Liver (tissue), 3 donors: ENCODE data around the gene LAMP2.
A peak's percentile ranks its signal among the peaks of the same experiment; 100 is the strongest.

Experiments
- JUND ChIP-seq, 2 donors: IDR thresholded peaks; 2 replicates each; pipeline ENCODE4 v1.6.1; 2016; ENCODE audit warnings: antibody characterized with exemption in 2 of 2
- RAD21 ChIP-seq, 2 donors: IDR thresholded peaks; 2 replicates each; pipeline ENCODE4 v1.6.1; 2016; ENCODE audit warnings: antibody characterized with exemption in 2 of 2, mild to moderate bottlenecking in 2 of 2
- TAF1 ChIP-seq: conservative IDR thresholded peaks from 2 replicates; pipeline ENCODE4 v1.6.1; 2016; ENCODE audit warnings: antibody characterized with exemption, mild to moderate bottlenecking
- TF ChIP-seq, protein P1 (sequence below): fragments of 150-350 bp; IDR thresholded peaks from 2 replicates; pipeline ENCODE4 v1.5.1; 2017; ENCODE audit warnings: improper control_type of control experiment, low read depth, low read length; ENCODE audit not compliant: missing input control
- TF ChIP-seq, protein P2 (sequence below): IDR thresholded peaks from 2 replicates; pipeline ENCODE4 v1.6.1; 2016; ENCODE audit warnings: antibody characterized with exemption
- TF ChIP-seq, protein P3 (sequence below): IDR thresholded peaks from 2 replicates; pipeline ENCODE4 v1.6.1; 2016; ENCODE audit warnings: antibody characterized with exemption
- TF ChIP-seq, protein P4 (sequence below): IDR thresholded peaks from 2 replicates; pipeline ENCODE4 v1.6.1; 2016; ENCODE audit warnings: antibody characterized with exemption, mild to moderate bottlenecking
- donor health status: healthy.
- donor health status: healthy.

DNA sequence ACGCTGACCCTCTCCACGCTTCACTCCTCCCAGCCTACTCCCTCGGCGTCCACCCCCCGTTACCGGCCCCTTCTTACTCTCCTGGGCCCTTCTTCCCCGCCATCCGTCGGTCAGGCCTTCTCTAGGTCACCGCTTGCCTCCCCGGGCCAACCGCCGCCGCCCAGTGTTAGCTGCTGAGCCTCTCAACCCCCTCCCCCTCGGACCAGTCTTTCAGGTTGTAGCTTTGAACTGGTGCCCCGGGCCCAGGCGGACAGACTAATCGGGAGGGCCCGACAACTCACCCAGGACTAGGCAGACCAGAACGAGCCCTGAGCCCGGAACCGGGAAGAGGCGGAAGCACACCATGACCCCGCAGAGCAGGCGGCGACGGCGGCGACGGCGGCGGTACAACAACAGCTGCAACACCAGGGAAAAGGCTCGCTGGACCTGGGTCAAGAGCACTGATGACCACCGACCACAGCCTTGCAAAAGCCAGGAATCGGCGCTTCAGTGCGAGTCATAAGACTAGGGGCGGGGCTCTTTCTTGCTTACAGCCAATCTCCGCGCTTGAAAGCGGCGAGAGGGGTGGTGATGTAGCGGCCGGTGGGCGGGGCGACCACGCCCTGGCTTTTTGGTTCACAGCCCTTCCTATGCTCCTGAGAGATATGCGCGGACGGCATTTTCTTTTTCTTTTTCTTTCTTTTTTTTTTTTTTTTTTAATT, at the start of gene LAMP2:
- TF ChIP-seq TAF1 (peak; percentile 92), RAD21 (IDR thresholded peaks at IDR 0.05) (no peak), JUND (IDR thresholded peaks at IDR 0.05) (peak in 1 of 2 donors; percentile 14)
- TF ChIP-seq, protein P1, sequence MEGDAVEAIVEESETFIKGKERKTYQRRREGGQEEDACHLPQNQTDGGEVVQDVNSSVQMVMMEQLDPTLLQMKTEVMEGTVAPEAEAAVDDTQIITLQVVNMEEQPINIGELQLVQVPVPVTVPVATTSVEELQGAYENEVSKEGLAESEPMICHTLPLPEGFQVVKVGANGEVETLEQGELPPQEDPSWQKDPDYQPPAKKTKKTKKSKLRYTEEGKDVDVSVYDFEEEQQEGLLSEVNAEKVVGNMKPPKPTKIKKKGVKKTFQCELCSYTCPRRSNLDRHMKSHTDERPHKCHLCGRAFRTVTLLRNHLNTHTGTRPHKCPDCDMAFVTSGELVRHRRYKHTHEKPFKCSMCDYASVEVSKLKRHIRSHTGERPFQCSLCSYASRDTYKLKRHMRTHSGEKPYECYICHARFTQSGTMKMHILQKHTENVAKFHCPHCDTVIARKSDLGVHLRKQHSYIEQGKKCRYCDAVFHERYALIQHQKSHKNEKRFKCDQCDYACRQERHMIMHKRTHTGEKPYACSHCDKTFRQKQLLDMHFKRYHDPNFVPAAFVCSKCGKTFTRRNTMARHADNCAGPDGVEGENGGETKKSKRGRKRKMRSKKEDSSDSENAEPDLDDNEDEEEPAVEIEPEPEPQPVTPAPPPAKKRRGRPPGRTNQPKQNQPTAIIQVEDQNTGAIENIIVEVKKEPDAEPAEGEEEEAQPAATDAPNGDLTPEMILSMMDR: no peak
- TF ChIP-seq, protein P2, sequence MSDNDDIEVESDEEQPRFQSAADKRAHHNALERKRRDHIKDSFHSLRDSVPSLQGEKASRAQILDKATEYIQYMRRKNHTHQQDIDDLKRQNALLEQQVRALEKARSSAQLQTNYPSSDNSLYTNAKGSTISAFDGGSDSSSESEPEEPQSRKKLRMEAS: peak; percentile 16
- TF ChIP-seq, protein P3, sequence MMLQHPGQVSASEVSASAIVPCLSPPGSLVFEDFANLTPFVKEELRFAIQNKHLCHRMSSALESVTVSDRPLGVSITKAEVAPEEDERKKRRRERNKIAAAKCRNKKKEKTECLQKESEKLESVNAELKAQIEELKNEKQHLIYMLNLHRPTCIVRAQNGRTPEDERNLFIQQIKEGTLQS: no peak
- TF ChIP-seq, protein P4, sequence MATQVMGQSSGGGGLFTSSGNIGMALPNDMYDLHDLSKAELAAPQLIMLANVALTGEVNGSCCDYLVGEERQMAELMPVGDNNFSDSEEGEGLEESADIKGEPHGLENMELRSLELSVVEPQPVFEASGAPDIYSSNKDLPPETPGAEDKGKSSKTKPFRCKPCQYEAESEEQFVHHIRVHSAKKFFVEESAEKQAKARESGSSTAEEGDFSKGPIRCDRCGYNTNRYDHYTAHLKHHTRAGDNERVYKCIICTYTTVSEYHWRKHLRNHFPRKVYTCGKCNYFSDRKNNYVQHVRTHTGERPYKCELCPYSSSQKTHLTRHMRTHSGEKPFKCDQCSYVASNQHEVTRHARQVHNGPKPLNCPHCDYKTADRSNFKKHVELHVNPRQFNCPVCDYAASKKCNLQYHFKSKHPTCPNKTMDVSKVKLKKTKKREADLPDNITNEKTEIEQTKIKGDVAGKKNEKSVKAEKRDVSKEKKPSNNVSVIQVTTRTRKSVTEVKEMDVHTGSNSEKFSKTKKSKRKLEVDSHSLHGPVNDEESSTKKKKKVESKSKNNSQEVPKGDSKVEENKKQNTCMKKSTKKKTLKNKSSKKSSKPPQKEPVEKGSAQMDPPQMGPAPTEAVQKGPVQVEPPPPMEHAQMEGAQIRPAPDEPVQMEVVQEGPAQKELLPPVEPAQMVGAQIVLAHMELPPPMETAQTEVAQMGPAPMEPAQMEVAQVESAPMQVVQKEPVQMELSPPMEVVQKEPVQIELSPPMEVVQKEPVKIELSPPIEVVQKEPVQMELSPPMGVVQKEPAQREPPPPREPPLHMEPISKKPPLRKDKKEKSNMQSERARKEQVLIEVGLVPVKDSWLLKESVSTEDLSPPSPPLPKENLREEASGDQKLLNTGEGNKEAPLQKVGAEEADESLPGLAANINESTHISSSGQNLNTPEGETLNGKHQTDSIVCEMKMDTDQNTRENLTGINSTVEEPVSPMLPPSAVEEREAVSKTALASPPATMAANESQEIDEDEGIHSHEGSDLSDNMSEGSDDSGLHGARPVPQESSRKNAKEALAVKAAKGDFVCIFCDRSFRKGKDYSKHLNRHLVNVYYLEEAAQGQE: peak; percentile 92
